HG03280 (cell line): ENCODE results near the gene TRIP13.

ENCODE experiments used
- ATAC-seq: cut with Tn5 transposase; IDR thresholded peaks from one replicate; pipeline ENCODE4 v1.9.1; 2021; ENCODE audit warnings: mild to moderate bottlenecking, moderate library complexity; ENCODE audit not compliant: unreplicated experiment

TRIP13 gene

GRCh38 chr5:963673-964531 is 71.2 kb downstream of the TRIP13 start:
- ATAC-seq: peak; percentile 46

- no peak for ATAC-seq
Observed at GRCh38 chr5:964821-965220, 72.1 kb downstream of the TRIP13 start.

- ATAC-seq: no peak
Observed at GRCh38 chr5:965604-966344, 73.1 kb downstream of the TRIP13 start.

GRCh38 chr5:966345-966710 is 73.6 kb downstream of the TRIP13 start:
- ATAC-seq: no peak

- ATAC-seq: no peak
Observed at GRCh38 chr5:966941-967340, 74.3 kb downstream of the TRIP13 start.
